HG03103 (cell line): ENCODE measurements around the gene HPS4.
"Not testable (repeated sequence)": the region's sequence is repeated elsewhere in the genome, so short reads cannot be mapped to it uniquely, and the experiment has no call there.

Source experiments
- ATAC-seq: cut with Tn5 transposase; IDR thresholded peaks from one replicate; pipeline ENCODE4 v1.9.1; 2021; ENCODE audit warnings: low read depth; ENCODE audit not compliant: unreplicated experiment

Gene HPS4

GRCh38 chr22:26483439-26484359 is at the start of gene HPS4, which contains the start of gene SRRD:
Gene HPS4 (minus strand): TSS chr22:26483783. CDS start chr22:26481762, 2,021 bp downstream.
Gene SRRD (plus strand): TSS chr22:26483877. CDS start chr22:26483891, 14 bp downstream.
- peak; percentile 49 for ATAC-seq

- ATAC-seq, result no peak
Observed at GRCh38 chr22:26529345-26529744, 45.8 kb upstream of the HPS4 start.

GRCh38 chr22:26528518-26528917 is 44.9 kb upstream of the HPS4 start:
- ATAC-seq, result not testable (repeated sequence)

- ATAC-seq, result no peak
Observed at GRCh38 chr22:26527574-26528465, 44.2 kb upstream of the HPS4 start.

GRCh38 chr22:26527167-26527566 is 43.6 kb upstream of the HPS4 start:
- no peak for ATAC-seq

- ATAC-seq, result no peak
Observed at GRCh38 chr22:26525946-26526564, 42.5 kb upstream of the HPS4 start.

- no peak for ATAC-seq
Observed at GRCh38 chr22:26524870-26525269, 41.3 kb upstream of the HPS4 start.

- no peak for ATAC-seq
Observed at GRCh38 chr22:26522592-26522991, 39.0 kb upstream of the HPS4 start.

GRCh38 chr22:26522012-26522411 is 38.4 kb upstream of the HPS4 start:
- ATAC-seq, result no peak

GRCh38 chr22:26517429-26517828 is 33.8 kb upstream of the HPS4 start:
- ATAC-seq, result no peak

- ATAC-seq, result no peak
Observed at GRCh38 chr22:26516503-26516902, 32.9 kb upstream of the HPS4 start.

GRCh38 chr22:26515931-26516330 is 32.3 kb upstream of the HPS4 start:
- ATAC-seq, result no peak

- ATAC-seq, result no peak
Observed at GRCh38 chr22:26514419-26515161, 31.0 kb upstream of the HPS4 start.

- ATAC-seq, result no peak
Observed at GRCh38 chr22:26513838-26514237, 30.3 kb upstream of the HPS4 start.

- peak; percentile 82 for ATAC-seq
Observed at GRCh38 chr22:26512149-26512793, 28.7 kb upstream of the HPS4 start, which contains the start of gene TFIP11. Gene TFIP11 (minus strand): TSS chr22:26512473. CDS start chr22:26510272, 2,201 bp downstream.

- no peak for ATAC-seq
Observed at GRCh38 chr22:26508148-26508547, 24.6 kb upstream of the HPS4 start.

GRCh38 chr22:26503758-26504157 is 20.2 kb upstream of the HPS4 start:
- ATAC-seq, result no peak

GRCh38 chr22:26502688-26503561 is 19.3 kb upstream of the HPS4 start:
- no peak for ATAC-seq
